AG04450 (cell line): Measurements from ENCODE around the gene KCTD20. TPM values are rescaled to one million over a fixed set of nuclear protein-coding genes. Genes with fewer than 3 reads are reported as not detected.
"Not testable (repeated sequence)": the region's sequence is repeated elsewhere in the genome, so short reads cannot be mapped to it uniquely, and the experiment has no call there.

Experiments
- CTCF ChIA-PET: fragments of 300-600, 350-600 bp; formaldehyde crosslinking; extraction: SDS; loops from one replicate; lab custom pipeline; 2022; ENCODE audit warnings: antibody characterized with exemption, inconsistent platforms; lab: Charles Lee
- POLR2A ChIA-PET: fragments of 350-600 bp; formaldehyde crosslinking; extraction: SDS; loops from one replicate; lab custom pipeline; 2021; ENCODE audit warnings: antibody characterized with exemption, inconsistent platforms; lab: Yijun Ruan, JAX
- DNase-seq: peaks from one replicate; pipeline ENCODE4 v3.0.0-alpha.2; 2011; ENCODE audit warnings: low read depth, low spot score
- H3K27ac ChIP-seq: one replicate; pipeline ENCODE4 v1.5.1; 2012; ENCODE audit warnings: low read depth, low read length, control low read depth
- H3K27me3 ChIP-seq: one replicate; pipeline ENCODE4 v1.6.0; 2012; ENCODE audit warnings: low read length; ENCODE audit not compliant: control insufficient read depth, insufficient read depth
- H3K4me3 ChIP-seq: 2 replicates; pipeline ENCODE4 v1.5.1; 2011; ENCODE audit warnings: mild to moderate bottlenecking, low read depth, low read length, control low read depth
- H3K9me3 ChIP-seq: 2 replicates; pipeline ENCODE4 v1.5.1; 2012; ENCODE audit warnings: low read length; ENCODE audit not compliant: control insufficient read depth, insufficient read depth
- polyA minus RNA-seq: library from RNA; depleted of rRNA, polyadenylated mRNA; stranded (reverse); fragments of >200 nt; gene quantifications from 2 replicates; pipeline ENCODE4 v1.2.3, GENCODE V29; 2011; rRNA and poly(A)+ RNA removed
- polyA plus RNA-seq: library from polyadenylated mRNA; depleted of rRNA; stranded (reverse); fragments of >200 nt; gene quantifications from 2 replicates; pipeline ENCODE4 v1.2.3, GENCODE V29; 2011; rRNA removed
- TF ChIP-seq, protein P1 (sequence below): IDR thresholded peaks from 2 replicates; pipeline ENCODE4 v1.5.1; 2011; ENCODE audit warnings: low read depth, low read length, control low read depth, inconsistent platforms

KCTD20 gene
- polyA plus RNA-seq (77.1 and 93.3 TPM in 2 replicates), polyA minus RNA-seq (68.0 and 87.3 TPM in 2 replicates)

- ChIA-PET POLR2A (interaction anchor here (1.0 kb wide), 1 partner anchor 17 kb away, joined by 3 read pairs; no protein-coding TSS in a partner anchor), CTCF (no interaction called here)
- H3K9me3 ChIP-seq: no peaks in the 10 kb centered on the region; the same call in 1 of the 2 replicates
- TF ChIP-seq, protein P1, sequence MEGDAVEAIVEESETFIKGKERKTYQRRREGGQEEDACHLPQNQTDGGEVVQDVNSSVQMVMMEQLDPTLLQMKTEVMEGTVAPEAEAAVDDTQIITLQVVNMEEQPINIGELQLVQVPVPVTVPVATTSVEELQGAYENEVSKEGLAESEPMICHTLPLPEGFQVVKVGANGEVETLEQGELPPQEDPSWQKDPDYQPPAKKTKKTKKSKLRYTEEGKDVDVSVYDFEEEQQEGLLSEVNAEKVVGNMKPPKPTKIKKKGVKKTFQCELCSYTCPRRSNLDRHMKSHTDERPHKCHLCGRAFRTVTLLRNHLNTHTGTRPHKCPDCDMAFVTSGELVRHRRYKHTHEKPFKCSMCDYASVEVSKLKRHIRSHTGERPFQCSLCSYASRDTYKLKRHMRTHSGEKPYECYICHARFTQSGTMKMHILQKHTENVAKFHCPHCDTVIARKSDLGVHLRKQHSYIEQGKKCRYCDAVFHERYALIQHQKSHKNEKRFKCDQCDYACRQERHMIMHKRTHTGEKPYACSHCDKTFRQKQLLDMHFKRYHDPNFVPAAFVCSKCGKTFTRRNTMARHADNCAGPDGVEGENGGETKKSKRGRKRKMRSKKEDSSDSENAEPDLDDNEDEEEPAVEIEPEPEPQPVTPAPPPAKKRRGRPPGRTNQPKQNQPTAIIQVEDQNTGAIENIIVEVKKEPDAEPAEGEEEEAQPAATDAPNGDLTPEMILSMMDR: no peak
- H3K4me3 ChIP-seq: peak within 1 kb of the TSS; percentile 95
- no peaks in the 10 kb centered on the region for H3K27me3 ChIP-seq
- peak within 1 kb of the TSS; percentile 89 for H3K27ac ChIP-seq
- peak; percentile 56 for DNase-seq
Measured at GRCh38 chr6:36442671-36443470, at the start of gene KCTD20, which contains the start of gene PXT1. KCTD20 (plus strand) TSS chr6:36443000; CDS start chr6:36470098, 27,098 bp downstream. PXT1 (minus strand) TSS chr6:36442854; CDS start chr6:36426082, 16,772 bp downstream.

- Histone ChIP-seq H3K27ac (no peak overlapping the region), H3K9me3 (peaks cover 5% of the 10 kb centered on the region), H3K4me3 (no peak overlapping the region), H3K27me3 (peaks cover 25% of the 10 kb centered on the region)
- POLR2A ChIA-PET: no interaction called here
- TF ChIP-seq, protein P1: no peak
- no peak for DNase-seq
- CTCF ChIA-PET: no interaction called here
Measured at GRCh38 chr6:36399970-36400369, 42.8 kb upstream of the KCTD20 start.

DNA sequence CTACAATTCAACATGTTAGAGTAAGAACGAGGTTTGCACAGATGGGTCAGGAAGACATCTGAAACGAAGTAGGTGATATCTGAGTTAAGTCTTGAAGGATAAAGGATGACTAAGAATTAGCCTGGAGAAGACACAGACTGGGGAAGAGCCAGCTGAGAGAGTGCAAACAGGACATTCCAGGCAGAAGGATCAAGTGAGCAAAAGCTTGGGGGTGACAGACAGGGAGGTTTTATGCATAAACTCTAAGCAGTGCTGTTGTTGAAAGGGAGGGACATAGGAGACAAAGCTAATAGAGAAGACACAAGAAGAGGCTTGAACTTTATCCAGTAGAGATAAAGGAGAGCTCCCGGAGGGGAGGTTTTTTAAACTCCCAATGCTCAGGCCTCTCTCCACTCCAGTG is 40.3 kb upstream of the KCTD20 start:
- ChIA-PET POLR2A (no interaction called here), CTCF (interaction anchor here (0.5 to 1.0 kb wide), 2 partner anchors 61 to 130 kb away, joined by 3 to 4 read pairs; no protein-coding TSS in a partner anchor)
- no peak for DNase-seq
- no peak overlapping the region for H3K27ac ChIP-seq
- H3K27me3 ChIP-seq: peaks cover 14% of the 10 kb centered on the region
- no peak overlapping the region for H3K4me3 ChIP-seq
- TF ChIP-seq, protein P1: no peak
- H3K9me3 ChIP-seq: peaks cover 5% of the 10 kb centered on the region; the same call in 1 of the 2 replicates

DNA sequence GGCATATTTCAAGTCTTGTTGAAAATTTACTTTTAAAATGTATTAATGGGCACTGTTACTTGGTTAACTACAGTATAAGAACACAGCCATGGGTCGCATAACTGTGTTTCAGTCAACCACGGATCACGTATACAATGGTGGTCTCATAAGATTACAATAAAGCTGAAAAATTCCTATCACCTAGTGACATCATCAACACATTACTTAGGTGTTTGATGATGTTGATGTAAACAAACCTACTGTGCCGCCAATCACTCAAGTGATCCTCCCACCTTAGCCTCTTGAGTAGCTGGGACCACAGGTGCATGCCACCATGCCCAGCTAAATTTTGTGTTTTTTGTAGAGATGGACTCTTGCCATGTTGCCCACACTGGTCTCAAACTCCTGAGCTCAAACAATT is 38.6 kb upstream of the KCTD20 start:
- POLR2A ChIA-PET: no interaction called here
- Histone ChIP-seq H3K4me3 (no peak overlapping the region), H3K27ac (no peak overlapping the region), H3K27me3 (peaks cover 13% of the 10 kb centered on the region), H3K9me3 (peaks cover 3% of the 10 kb centered on the region; the same call in 1 of the 2 replicates)
- no peak for DNase-seq
- CTCF ChIA-PET: no interaction called here
- TF ChIP-seq, protein P1: no peak

DNA sequence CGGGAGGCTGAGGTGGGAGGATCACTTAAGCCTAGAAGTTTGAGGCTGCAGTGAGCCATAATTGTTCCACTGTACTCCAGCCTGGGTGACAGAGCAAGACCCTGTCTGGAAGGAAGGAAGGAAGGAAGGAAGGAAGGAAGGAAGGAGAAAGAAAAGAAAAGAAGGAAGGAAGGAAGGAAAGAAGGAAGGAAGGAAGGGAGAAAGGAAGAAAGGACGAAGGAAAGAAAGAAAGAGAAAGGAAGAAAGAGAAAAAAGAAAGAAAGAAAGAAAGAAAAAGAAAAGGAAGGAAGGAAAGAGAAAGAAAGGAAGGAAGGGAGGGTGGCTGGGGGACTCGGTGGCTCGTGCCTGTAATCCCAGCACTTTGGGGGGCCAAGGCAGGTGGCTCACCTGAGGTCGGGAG is 33.1 kb upstream of the KCTD20 start:
- CTCF ChIA-PET, POLR2A ChIA-PET, H3K27ac ChIP-seq, H3K4me3 ChIP-seq, DNase-seq, H3K27me3 ChIP-seq, H3K9me3 ChIP-seq: not testable (repeated sequence)
